ENCODE measurements around the gene ZSCAN23.

Gene ZSCAN23

DNA sequence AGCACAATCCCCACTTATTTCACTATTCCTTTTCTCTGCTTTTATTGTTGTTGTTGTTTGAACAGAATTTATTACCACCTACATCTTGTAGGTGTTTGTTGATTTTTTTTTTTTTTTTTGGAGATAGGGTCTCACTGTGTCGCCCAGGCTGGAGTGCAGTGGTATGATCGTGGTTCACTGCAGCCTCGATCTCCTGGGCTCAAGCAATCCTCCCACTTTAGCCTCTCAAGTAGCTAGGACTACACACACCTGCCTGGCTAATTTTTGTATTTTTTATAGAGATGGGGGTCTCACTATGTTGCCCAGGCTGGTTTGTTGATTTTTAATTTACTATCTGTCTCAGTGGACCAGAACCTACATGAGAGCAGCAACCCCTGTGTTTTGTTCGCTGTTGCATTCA lies 47.4 kb downstream of the ZSCAN23 start:
- DNase-seq (ENCODE audit: low spot score) = no peak
- in situ Hi-C loops (cut with MboI; ENCODE audit: low pct_unique_long_range_greater_than_20kb, low sequenced_read_pairs, unreplicated experiment) = no loop called here
- TF ChIP-seq, protein P1, sequence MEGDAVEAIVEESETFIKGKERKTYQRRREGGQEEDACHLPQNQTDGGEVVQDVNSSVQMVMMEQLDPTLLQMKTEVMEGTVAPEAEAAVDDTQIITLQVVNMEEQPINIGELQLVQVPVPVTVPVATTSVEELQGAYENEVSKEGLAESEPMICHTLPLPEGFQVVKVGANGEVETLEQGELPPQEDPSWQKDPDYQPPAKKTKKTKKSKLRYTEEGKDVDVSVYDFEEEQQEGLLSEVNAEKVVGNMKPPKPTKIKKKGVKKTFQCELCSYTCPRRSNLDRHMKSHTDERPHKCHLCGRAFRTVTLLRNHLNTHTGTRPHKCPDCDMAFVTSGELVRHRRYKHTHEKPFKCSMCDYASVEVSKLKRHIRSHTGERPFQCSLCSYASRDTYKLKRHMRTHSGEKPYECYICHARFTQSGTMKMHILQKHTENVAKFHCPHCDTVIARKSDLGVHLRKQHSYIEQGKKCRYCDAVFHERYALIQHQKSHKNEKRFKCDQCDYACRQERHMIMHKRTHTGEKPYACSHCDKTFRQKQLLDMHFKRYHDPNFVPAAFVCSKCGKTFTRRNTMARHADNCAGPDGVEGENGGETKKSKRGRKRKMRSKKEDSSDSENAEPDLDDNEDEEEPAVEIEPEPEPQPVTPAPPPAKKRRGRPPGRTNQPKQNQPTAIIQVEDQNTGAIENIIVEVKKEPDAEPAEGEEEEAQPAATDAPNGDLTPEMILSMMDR (IDR thresholded peaks at IDR 0.05; ENCODE audit: extremely low read depth, insufficient read depth, missing control alignments) = no peak

DNA sequence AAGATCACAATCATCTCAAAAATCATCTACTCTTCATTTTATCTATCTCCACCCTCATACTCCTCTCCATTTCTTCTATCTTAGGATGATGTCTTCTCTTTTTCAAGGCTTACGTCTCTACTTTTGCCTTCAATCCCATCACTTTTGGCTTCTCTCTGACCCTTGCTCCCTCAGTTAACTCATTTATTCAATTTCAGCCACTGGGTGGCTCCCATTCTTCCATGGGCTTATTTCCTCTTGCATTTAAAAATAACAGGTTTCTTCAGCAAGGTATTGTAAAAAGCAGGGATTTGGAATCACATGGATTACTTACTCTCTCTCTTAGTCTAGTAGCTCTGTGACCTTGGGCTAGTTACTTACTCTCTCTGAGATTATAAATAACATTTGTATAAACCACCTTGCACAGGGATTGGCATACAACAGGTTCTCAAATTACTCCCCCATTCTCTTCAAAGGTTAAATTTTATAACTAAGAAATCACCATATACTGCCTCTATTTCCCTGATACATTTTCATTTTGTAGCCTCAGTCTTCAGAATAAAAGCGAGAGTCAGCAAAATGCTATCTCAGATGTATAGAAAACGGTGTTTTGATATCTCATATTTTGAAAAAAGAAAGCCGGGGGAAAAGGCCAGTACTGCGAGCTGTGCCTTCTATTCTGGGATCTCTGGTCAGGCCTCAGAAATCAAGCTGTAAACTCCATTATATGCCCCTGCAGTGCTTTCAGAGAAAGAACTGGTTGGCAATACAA lies 49.2 kb downstream of the ZSCAN23 start:
- TF ChIP-seq, protein P1 (IDR thresholded peaks at IDR 0.05; ENCODE audit: extremely low read depth, insufficient read depth, missing control alignments) = peak; percentile 39
- no peak for DNase-seq (ENCODE audit: low spot score)
- in situ Hi-C loops (cut with MboI; ENCODE audit: low pct_unique_long_range_greater_than_20kb, low sequenced_read_pairs, unreplicated experiment) = no loop called here

- in situ Hi-C loops (cut with MboI; ENCODE audit: low pct_unique_long_range_greater_than_20kb, low sequenced_read_pairs, unreplicated experiment) = no loop called here
- TF ChIP-seq, protein P1 (IDR thresholded peaks at IDR 0.05; ENCODE audit: extremely low read depth, insufficient read depth, missing control alignments) = no peak
- DNase-seq (ENCODE audit: low spot score) = no peak
Observed at GRCh38 chr6:28390688-28391087, 52.6 kb downstream of the ZSCAN23 start.

DNA sequence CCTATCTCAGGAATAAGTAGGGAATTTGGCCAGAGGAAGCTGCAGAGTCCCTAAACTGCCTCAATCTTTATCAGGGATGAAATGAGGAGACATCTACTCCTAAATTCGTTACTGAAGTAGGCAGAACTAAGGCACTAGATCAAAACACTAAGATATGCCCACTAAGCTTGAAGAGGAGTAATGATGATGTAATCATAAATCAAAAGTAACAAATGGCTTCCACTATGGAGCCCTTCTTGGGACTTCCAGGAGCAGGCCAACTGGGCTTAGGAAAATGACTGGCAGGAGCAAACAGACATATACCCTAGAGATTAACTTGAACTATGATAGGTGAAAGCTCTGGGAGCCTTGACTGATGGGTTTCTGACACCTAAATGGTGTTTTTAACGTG lies 59.2 kb downstream of the ZSCAN23 start:
- DNase-seq (ENCODE audit: low spot score) = no peak
- in situ Hi-C loops (cut with MboI; ENCODE audit: low pct_unique_long_range_greater_than_20kb, low sequenced_read_pairs, unreplicated experiment) = no loop called here
- TF ChIP-seq, protein P1 (IDR thresholded peaks at IDR 0.05; ENCODE audit: extremely low read depth, insufficient read depth, missing control alignments) = no peak

- peak; percentile 78 for DNase-seq (ENCODE audit: low spot score)
- in situ Hi-C loops (cut with MboI; ENCODE audit: low pct_unique_long_range_greater_than_20kb, low sequenced_read_pairs, unreplicated experiment) = no loop called here
- TF ChIP-seq, protein P1 (IDR thresholded peaks at IDR 0.05; ENCODE audit: extremely low read depth, insufficient read depth, missing control alignments) = peak; percentile 49
Observed at GRCh38 chr6:28383235-28384142, 59.8 kb downstream of the ZSCAN23 start.
